Prostate gland (tissue), 2 donors: ENCODE results near the gene MAP2K1.

Experiments used
- POLR2A ChIP-seq: fragments of 450-650 bp; IDR thresholded peaks from one replicate; pipeline ENCODE4 v1.6.1; 2016; ENCODE audit warnings: antibody characterized with exemption, mild to moderate bottlenecking
- TF ChIP-seq, protein P1 (sequence below), 4 experiments: fragments of 200-600 bp in 2 of 4; fragments of 450-650 bp in 2 of 4; sonication (generic) in 2 of 4; IDR thresholded peaks; 1 replicate in 3 of 4; 2 replicates in 1 of 4; pipeline ENCODE4 v1.5.1; 2016 to 2019; ENCODE audit warnings: antibody characterized with exemption in 4 of 4, mild to moderate bottlenecking in 2 of 4, moderate library complexity in 2 of 4

DNA sequence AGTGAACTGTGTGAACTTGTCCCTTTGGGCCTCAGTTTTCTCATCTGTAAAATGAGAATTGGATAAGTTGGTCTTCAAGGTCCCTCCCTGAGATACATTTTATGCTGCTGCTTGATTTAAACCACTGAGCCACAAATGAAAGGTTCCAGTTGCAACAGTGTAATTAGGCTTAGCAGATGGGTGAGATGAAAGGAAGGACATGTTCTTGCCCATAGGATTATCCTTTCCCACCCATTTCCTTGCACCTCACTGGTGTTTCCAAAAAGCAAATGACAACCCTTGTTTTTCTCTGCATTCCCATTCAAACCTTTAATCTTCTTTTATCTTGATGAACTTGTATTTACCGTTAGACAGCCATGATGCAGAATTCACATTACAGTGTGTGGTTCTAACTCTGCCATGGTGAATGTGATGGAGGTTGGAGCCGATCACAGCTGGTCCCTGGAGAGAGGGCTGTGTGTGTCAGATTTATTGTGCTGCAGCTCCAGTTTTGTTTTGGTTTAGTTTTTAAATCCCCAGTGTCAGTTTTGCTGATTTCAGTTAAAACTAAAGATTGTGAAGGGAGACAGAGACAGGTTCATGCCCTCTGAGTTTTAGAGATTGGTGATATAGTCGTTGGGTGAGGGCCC lies 44.0 kb downstream of the MAP2K1 start:
- TF ChIP-seq, protein P1, sequence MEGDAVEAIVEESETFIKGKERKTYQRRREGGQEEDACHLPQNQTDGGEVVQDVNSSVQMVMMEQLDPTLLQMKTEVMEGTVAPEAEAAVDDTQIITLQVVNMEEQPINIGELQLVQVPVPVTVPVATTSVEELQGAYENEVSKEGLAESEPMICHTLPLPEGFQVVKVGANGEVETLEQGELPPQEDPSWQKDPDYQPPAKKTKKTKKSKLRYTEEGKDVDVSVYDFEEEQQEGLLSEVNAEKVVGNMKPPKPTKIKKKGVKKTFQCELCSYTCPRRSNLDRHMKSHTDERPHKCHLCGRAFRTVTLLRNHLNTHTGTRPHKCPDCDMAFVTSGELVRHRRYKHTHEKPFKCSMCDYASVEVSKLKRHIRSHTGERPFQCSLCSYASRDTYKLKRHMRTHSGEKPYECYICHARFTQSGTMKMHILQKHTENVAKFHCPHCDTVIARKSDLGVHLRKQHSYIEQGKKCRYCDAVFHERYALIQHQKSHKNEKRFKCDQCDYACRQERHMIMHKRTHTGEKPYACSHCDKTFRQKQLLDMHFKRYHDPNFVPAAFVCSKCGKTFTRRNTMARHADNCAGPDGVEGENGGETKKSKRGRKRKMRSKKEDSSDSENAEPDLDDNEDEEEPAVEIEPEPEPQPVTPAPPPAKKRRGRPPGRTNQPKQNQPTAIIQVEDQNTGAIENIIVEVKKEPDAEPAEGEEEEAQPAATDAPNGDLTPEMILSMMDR (IDR thresholded peaks at IDR 0.05) = no peak
- TF ChIP-seq POLR2A = no peak
